Peyer's patch (tissue), 4 donors: ENCODE results near the gene C6orf52. TPM values are rescaled to one million over a fixed set of nuclear protein-coding genes. Genes with fewer than 3 reads are reported as not detected.

ENCODE experiments used
- DNase-seq, 3 donors: peaks; one replicate each; pipeline ENCODE4 v3.0.0-alpha.2; 2017 to 2019
- H3K27ac ChIP-seq, 4 donors: fragments of 200-600 bp; sonication (generic); one replicate each; pipeline ENCODE4 v1.5.1; 2016 to 2019
- H3K27me3 ChIP-seq, 2 donors: fragments of 200-600 bp; sonication (generic); one replicate each; pipeline ENCODE4 v1.5.1; 2019
- H3K36me3 ChIP-seq, 3 donors: fragments of 200-600 bp; sonication (generic); one replicate each; pipeline ENCODE4 v1.5.1; 2016 to 2019
- H3K4me1 ChIP-seq, 4 donors: fragments of 200-600 bp; sonication (generic); one replicate each; pipeline ENCODE4 v1.5.1; 2016 to 2019
- H3K4me3 ChIP-seq, 4 donors: fragments of 200-600 bp; sonication (generic); 1 replicate in 3 of 4; 2 replicates in 1 of 4; pipeline ENCODE4 v1.5.1; 2016 to 2019; ENCODE audit warnings: mild to moderate bottlenecking in 1 of 4
- H3K9me3 ChIP-seq, 4 donors: fragments of 200-600 bp; sonication (generic); one replicate each; pipeline ENCODE4 v1.5.1; 2016 to 2019; ENCODE audit warnings: mild to moderate bottlenecking in 1 of 4
- CTCF ChIP-seq, 6 experiments: fragments of 450-650 bp in 4 of 6; fragments of 200-600 bp in 2 of 6; sonication (generic) in 1 of 6; IDR thresholded peaks; one replicate each; pipeline ENCODE4 v1.5.1; 2017 to 2019; ENCODE audit warnings: antibody characterized with exemption in 6 of 6, mild to moderate bottlenecking in 3 of 6, moderate library complexity in 1 of 6
- POLR2A ChIP-seq, 2 donors: fragments of 450-650 bp; IDR thresholded peaks; one replicate each; pipeline ENCODE4 v1.5.1; 2017; ENCODE audit warnings: antibody characterized with exemption in 2 of 2, mild to moderate bottlenecking in 2 of 2, moderate library complexity in 2 of 2
- small RNA-seq, 2 donors: library from RNA; depleted of rRNA; stranded (forward); fragments of <200 nt; gene quantifications; one replicate each; pipeline ENCODE3, GENCODE V24; 2016
- total RNA-seq, 4 donors: library from RNA; depleted of rRNA; stranded (reverse); fragments of >200 nt; gene quantifications; one replicate each; pipeline ENCODE4 v1.1.0, GENCODE V29; 2016

Gene C6orf52
- total RNA-seq, 4 donors from 2014 or later, result not detected

GRCh38 chr6:10624836-10625235 lies 69.6 kb downstream of the C6orf52 start:
- Histone ChIP-seq H3K27ac (no peak overlapping the region), H3K27me3 (no peaks in the 10 kb centered on the region), H3K9me3 (no peaks in the 10 kb centered on the region), H3K4me3 (no peak overlapping the region), H3K36me3 (peaks cover 0 to 29% (median 0%) of the 10 kb centered on the region in 3 donors), H3K4me1 (no peaks in the 10 kb centered on the region)
- no peak for TF ChIP-seq POLR2A (IDR thresholded peaks at IDR 0.05)
- no peak for TF ChIP-seq CTCF (IDR thresholded peaks at IDR 0.05)
- no peak for DNase-seq

GRCh38 chr6:10621847-10622246 lies 72.6 kb downstream of the C6orf52 start:
- Histone ChIP-seq H3K9me3 (no peaks in the 10 kb centered on the region), H3K4me3 (no peak overlapping the region), H3K4me1 (no peaks in the 10 kb centered on the region), H3K27me3 (no peaks in the 10 kb centered on the region), H3K27ac (no peak overlapping the region), H3K36me3 (peaks cover 0 to 23% (median 0%) of the 10 kb centered on the region in 3 donors)
- TF ChIP-seq CTCF (IDR thresholded peaks at IDR 0.05) (no peak), POLR2A (IDR thresholded peaks at IDR 0.05) (no peak)
- DNase-seq, result no peak

Small RNAs within 50 kb of the gene (small RNA-seq; reads per million reads assigned to genes)
- gene RF00019, result 0 reads per million in 2 donors

Other genes with a start within 250 kb of the C6orf52 start
- gene GCNT2, start 173.3 kb downstream of the C6orf52 start, total RNA-seq, result 10 to 100 TPM; 12.4 to 92.5 (median 77.0) TPM
- 1 to 10 TPM; 3.3 to 6.8 (median 5.5) TPM for gene PAK1IP1, start 356 bp upstream of the C6orf52 start, total RNA-seq
- gene TMEM14C, start 28.5 kb upstream of the C6orf52 start, total RNA-seq, result 10 to 100 TPM; 30.5 to 62.5 (median 60.4) TPM
- gene TMEM14B, start 53.2 kb upstream of the C6orf52 start, total RNA-seq, result 10 to 100 TPM; 37.1 to 86.7 (median 44.0) TPM
- under 1 TPM in 1 of 4 donors, not detected in 3; 0.27 TPM for gene MAK, start 143.9 kb upstream of the C6orf52 start, total RNA-seq
- gene GCM2, start 187.4 kb upstream of the C6orf52 start, total RNA-seq, result not detected
- gene SYCP2L, start 192.4 kb upstream of the C6orf52 start, total RNA-seq, result 1 to 10 TPM in 1 of 4 donors, under 1 TPM in 1, not detected in 2; 0.67 to 5.0 TPM